H9 (cell line): Measurements from ENCODE around the gene PACSIN2. TPM values are rescaled to one million over a fixed set of nuclear protein-coding genes. Genes with fewer than 3 reads are reported as not detected.

Source experiments
- DNase-seq: peaks from one replicate; pipeline ENCODE4 v3.0.0-alpha.2; 2017
- H2AFZ ChIP-seq: one replicate; pipeline ENCODE4 v1.6.1; 2013; ENCODE audit warnings: mild to moderate bottlenecking, low read length, control low read depth, moderate library complexity
- H2AK5ac ChIP-seq: 2 replicates; pipeline ENCODE4 v1.6.1; 2013; ENCODE audit warnings: low read length, control low read depth, mixed read lengths; ENCODE audit not compliant: insufficient read length
- H2BK120ac ChIP-seq: one replicate; pipeline ENCODE4 v1.6.1; 2013; ENCODE audit warnings: low read depth, mild to moderate bottlenecking, low read length, control low read depth, inconsistent platforms; ENCODE audit not compliant: poor library complexity, severe bottlenecking
- H2BK12ac ChIP-seq: 2 replicates; pipeline ENCODE4 v1.6.1; 2013; ENCODE audit warnings: low read length, control low read depth, mixed read lengths, low read depth; ENCODE audit not compliant: insufficient read length
- H2BK15ac ChIP-seq: 2 replicates; pipeline ENCODE4 v1.6.1; 2013; ENCODE audit warnings: low read depth, low read length, control low read depth
- H2BK20ac ChIP-seq: one replicate; pipeline ENCODE4 v1.6.1; 2013; ENCODE audit warnings: low read depth, mild to moderate bottlenecking, low read length, control low read depth, inconsistent platforms; ENCODE audit not compliant: poor library complexity, severe bottlenecking
- H2BK5ac ChIP-seq: 2 replicates; pipeline ENCODE4 v1.6.1; 2013; ENCODE audit warnings: low read length, control low read depth, mixed read lengths; ENCODE audit not compliant: insufficient read length
- H3K14ac ChIP-seq: 2 replicates; pipeline ENCODE4 v1.6.1; 2013; ENCODE audit warnings: low read length, control low read depth; ENCODE audit not compliant: insufficient read depth
- H3K18ac ChIP-seq: 2 replicates; pipeline ENCODE4 v1.6.1; 2013; ENCODE audit warnings: low read depth, mild to moderate bottlenecking, mixed read lengths, low read length, control low read depth; ENCODE audit not compliant: insufficient read length
- H3K23ac ChIP-seq: 2 replicates; pipeline ENCODE4 v1.6.1; 2013; ENCODE audit warnings: low read length, control low read depth, mixed read lengths, low read depth; ENCODE audit not compliant: insufficient read length
- H3K23me2 ChIP-seq: 2 replicates; pipeline ENCODE4 v1.6.1; 2013; ENCODE audit warnings: low read depth, mild to moderate bottlenecking, mixed read lengths, low read length, control low read depth; ENCODE audit not compliant: insufficient read length, poor library complexity, severe bottlenecking
- H3K27ac ChIP-seq: 2 replicates; pipeline ENCODE4 v1.5.1; 2013; ENCODE audit warnings: low read length, control low read depth, mixed read lengths, low read depth; ENCODE audit not compliant: insufficient read length
- H3K27me3 ChIP-seq: 2 replicates; pipeline ENCODE4 v1.6.1; 2013; ENCODE audit warnings: low read length, control low read depth, inconsistent platforms; ENCODE audit not compliant: insufficient read depth
- H3K4ac ChIP-seq: 2 replicates; pipeline ENCODE4 v1.6.1; 2013; ENCODE audit warnings: low read depth, mild to moderate bottlenecking, control low read depth, inconsistent platforms, low read length, moderate library complexity
- H3K4me1 ChIP-seq: 2 replicates; pipeline ENCODE4 v1.6.1; 2013; ENCODE audit warnings: low read length, control low read depth, inconsistent platforms; ENCODE audit not compliant: insufficient read depth
- H3K4me2 ChIP-seq: 2 replicates; pipeline ENCODE4 v1.6.1; 2013; ENCODE audit warnings: low read length, control low read depth, mixed read lengths; ENCODE audit not compliant: insufficient read length, insufficient read depth
- H3K56ac ChIP-seq: 2 replicates; pipeline ENCODE4 v1.6.1; 2013; ENCODE audit warnings: low read depth, mild to moderate bottlenecking, mixed read lengths, low read length, control low read depth; ENCODE audit not compliant: insufficient read length
- H3K79me1 ChIP-seq: 2 replicates; pipeline ENCODE4 v1.6.1; 2013; ENCODE audit warnings: low read depth, mild to moderate bottlenecking, moderate library complexity, low read length, control low read depth, inconsistent platforms; ENCODE audit not compliant: insufficient read depth, poor library complexity, severe bottlenecking
- H3K79me2 ChIP-seq: 2 replicates; pipeline ENCODE4 v1.6.1; 2013; ENCODE audit warnings: low read length, control low read depth, inconsistent platforms; ENCODE audit not compliant: insufficient read depth
- H3K9ac ChIP-seq: 2 replicates; pipeline ENCODE4 v1.6.1; 2013; ENCODE audit warnings: low read length, control low read depth, mixed read lengths; ENCODE audit not compliant: insufficient read length; ENCODE audit errors: extremely low read depth
- H3K9me3 ChIP-seq: one replicate; pipeline ENCODE4 v1.6.1; 2013; ENCODE audit warnings: low read depth, low read length, inconsistent platforms; ENCODE audit not compliant: control insufficient read depth
- H3T11ph ChIP-seq: one replicate; pipeline ENCODE4 v1.6.1; 2013; ENCODE audit warnings: mild to moderate bottlenecking, low read length, control low read depth, inconsistent platforms
- H4K20me1 ChIP-seq: one replicate; pipeline ENCODE4 v1.6.1; 2013; ENCODE audit not compliant: control insufficient read depth, insufficient read length, insufficient read depth
- H4K5ac ChIP-seq: 2 replicates; pipeline ENCODE4 v1.6.1; 2013; ENCODE audit warnings: low read depth, mild to moderate bottlenecking, mixed read lengths, low read length, control low read depth; ENCODE audit not compliant: insufficient read length
- H4K8ac ChIP-seq: replicated peaks from 2 replicates; pipeline ENCODE4 v1.6.1; 2013; ENCODE audit warnings: low read length, control low read depth, mixed read lengths, low read depth; ENCODE audit not compliant: insufficient read length
- H4K91ac ChIP-seq: 2 replicates; pipeline ENCODE4 v1.6.1; 2013; ENCODE audit warnings: low read depth, mild to moderate bottlenecking, moderate library complexity, mixed read lengths, low read length, control low read depth; ENCODE audit not compliant: insufficient read length
- H3K27ac Mint-ChIP-seq, 3 experiments: 2 replicates in 2 of 3; 3 replicates in 1 of 3; pipeline ENCODE4 v1.8.0; 2020 to 2021; ENCODE audit warnings: mixed read lengths in 3 of 3, mild to moderate bottlenecking in 1 of 3, moderate library complexity in 1 of 3
- H3K27me3 Mint-ChIP-seq: 2 replicates; pipeline ENCODE4 v1.8.0; 2021; ENCODE audit warnings: low read depth, mild to moderate bottlenecking, moderate library complexity, mixed read lengths
- H3K36me3 Mint-ChIP-seq, 3 experiments: 2 replicates in 2 of 3; 3 replicates in 1 of 3; pipeline ENCODE4 v1.8.0; 2020 to 2021; ENCODE audit warnings: low read depth in 3 of 3, mixed read lengths in 3 of 3; ENCODE audit not compliant: insufficient read depth in 1 of 3
- H3K4me1 Mint-ChIP-seq, 2 experiments: 2 replicates each; pipeline ENCODE4 v1.8.0; 2020; ENCODE audit warnings: mixed read lengths in 2 of 2
- H3K4me3 Mint-ChIP-seq, 2 experiments: 2 replicates in 1 of 2; 3 replicates in 1 of 2; pipeline ENCODE4 v1.8.0; 2020 to 2021; ENCODE audit warnings: mild to moderate bottlenecking in 2 of 2, mixed read lengths in 2 of 2, moderate library complexity in 1 of 2
- H3K9me3 Mint-ChIP-seq, 2 experiments: 2 replicates in 1 of 2; 3 replicates in 1 of 2; pipeline ENCODE4 v1.8.0; 2020; ENCODE audit warnings: mild to moderate bottlenecking in 2 of 2, mixed read lengths in 2 of 2, moderate library complexity in 1 of 2
- CTCF ChIP-seq: fragments of 200-600 bp; sonication (generic); conservative IDR thresholded peaks from 3 replicates; pipeline ENCODE4 v1.8.0; 2021; ENCODE audit warnings: antibody characterized with exemption, mild to moderate bottlenecking
- WGBS: extraction: QIAGEN DNeasy Blood & Tissue Kit; methylation state at CpG from one replicate; pipeline ENCODE4 v1.1.7; 2013; ENCODE audit warnings: missing lambda C conversion rate, low lambda C conversion rate, mixed read lengths; ENCODE audit not compliant: insufficient read length; ENCODE audit errors: extremely low coverage; 5-methylcytosine and 5-hydroxymethylcytosine counted together
- total RNA-seq: library from RNA; stranded (reverse); gene quantifications from 2 replicates; pipeline ENCODE4 v1.2.1, GENCODE V29; 2021

PACSIN2 gene
- total RNA-seq, 1 experiment from 2014 or later = 62.3 TPM

DNA sequence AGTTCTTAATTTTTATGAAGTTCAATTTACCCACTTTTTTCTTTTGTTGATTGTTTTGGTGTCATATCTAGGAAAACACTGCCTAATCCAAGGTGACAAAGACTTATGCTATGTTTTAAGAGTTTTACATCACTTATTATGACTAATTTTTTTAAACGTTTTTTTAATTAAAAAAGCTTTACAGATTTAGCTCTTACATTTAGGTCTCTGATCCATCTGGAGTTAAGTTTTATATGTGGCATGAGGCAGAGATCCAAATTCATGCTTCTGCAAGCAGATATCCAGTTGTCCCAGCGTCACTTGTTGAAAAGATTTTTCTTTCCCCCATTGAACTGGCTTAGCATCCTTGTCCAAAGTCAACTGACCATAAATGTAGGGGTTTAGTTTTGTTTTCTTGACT is 72.6 kb downstream of the PACSIN2 start:
- Histone ChIP-seq H3K9ac (no peak overlapping the region), H3K9me3 (no peaks in the 10 kb centered on the region), H3K14ac (no peak overlapping the region), H4K20me1 (no peaks in the 10 kb centered on the region), H2BK5ac (no peak overlapping the region), H2BK12ac (no peak overlapping the region), H2AK5ac (no peak overlapping the region), H2BK15ac (no peak overlapping the region), H3K4me1 (peaks cover 18% of the 10 kb centered on the region), H2AFZ (no peak overlapping the region), H2BK120ac (no peak overlapping the region), H3K4ac (no peak overlapping the region), H2BK20ac (no peak overlapping the region), H3K4me2 (no peak overlapping the region), H3K27me3 (no peaks in the 10 kb centered on the region), H3K18ac (no peak overlapping the region), H4K91ac (no peak overlapping the region), H3K23ac (no peak overlapping the region), H3K23me2 (no peaks in the 10 kb centered on the region), H3K79me2 (no peaks in the 10 kb centered on the region; the same call in 1 of the 2 replicates), H3K56ac (no peak overlapping the region), H3T11ph (no peak overlapping the region), H3K79me1 (peaks cover 17% of the 10 kb centered on the region), H4K8ac (no peak overlapping the region), H3K27ac (no peak overlapping the region), H4K5ac (no peak overlapping the region)
- no peak for TF ChIP-seq CTCF
- H3K4me1 Mint-ChIP-seq = peaks cover 52 to 58% of the 10 kb centered on the region in 2 experiments
- no peaks in the 10 kb centered on the region for H3K9me3 Mint-ChIP-seq
- H3K4me3 Mint-ChIP-seq = no peak overlapping the region
- DNase-seq = no peak
- WGBS = no CpG with 5 or more reads among the region's 2 CpGs
- H3K27ac Mint-ChIP-seq = no peak overlapping the region
- no peaks in the 10 kb centered on the region; the same call in 1 of the 2 replicates for H3K27me3 Mint-ChIP-seq
- H3K36me3 Mint-ChIP-seq = peaks cover 0 to 5% (median 0%) of the 10 kb centered on the region in 3 experiments; a peak in 1 of 7 replicates
